CD4-positive, alpha-beta T cell (primary cell): ENCODE measurements around the gene UHRF1. TPM values are rescaled to one million over a fixed set of nuclear protein-coding genes. Genes with fewer than 3 reads are reported as not detected.

Source experiments
- ATAC-seq: fragments of 200-7000 bp; cut with Tn5 transposase; one replicate; pipeline ENCODE4 v1.10.0; 2022; ENCODE audit warnings: mild to moderate bottlenecking; ENCODE audit not compliant: poor library complexity
- CTCF ChIA-PET: fragments of 350-600 bp; sonication (Branson Sonifier 250); formaldehyde crosslinking; loops from one replicate; lab custom pipeline; 2021; ENCODE audit warnings: antibody characterized with exemption, inconsistent platforms; lab: Charles Lee
- POLR2A ChIA-PET: fragments of 350-600 bp; sonication (Branson Sonifier 250); formaldehyde crosslinking; loops from one replicate; lab custom pipeline; 2021; ENCODE audit warnings: antibody characterized with exemption, inconsistent platforms; lab: Charles Lee
- DNase-seq, 14 experiments: peaks; one replicate each; pipeline ENCODE4 v3.0.0-alpha.2; 2013 to 2020; ENCODE audit warnings: mixed read lengths in 2 of 14
- H3K27ac ChIP-seq, 2 donors: one replicate each; pipeline versions ENCODE4 v1.5.1 to v1.7.0; 2013; ENCODE audit warnings: low read length in 2 of 2, low read depth in 1 of 2, mild to moderate bottlenecking in 1 of 2
- H3K27me3 ChIP-seq, 2 experiments: 1 replicate in 1 of 2; 2 replicates in 1 of 2; pipeline versions ENCODE4 v1.6.1 to v1.7.0; 2013; ENCODE audit warnings: low read length in 2 of 2, control low read depth in 1 of 2, mild to moderate bottlenecking in 1 of 2, moderate library complexity in 1 of 2; ENCODE audit not compliant: insufficient read depth in 2 of 2, control insufficient read depth in 1 of 2
- H3K36me3 ChIP-seq: one replicate; pipeline ENCODE4 v1.6.1; 2013; ENCODE audit warnings: low read length, control low read depth; ENCODE audit not compliant: insufficient read depth
- H3K4me1 ChIP-seq: one replicate; pipeline ENCODE4 v1.6.1; 2013; ENCODE audit warnings: low read length, control low read depth; ENCODE audit not compliant: insufficient read depth
- H3K4me3 ChIP-seq: one replicate; pipeline ENCODE4 v1.5.1; 2013; ENCODE audit warnings: mild to moderate bottlenecking, low read length, moderate library complexity
- H3K9me3 ChIP-seq, 2 experiments: 1 replicate in 1 of 2; 2 replicates in 1 of 2; pipeline versions ENCODE4 v1.6.1 to v1.7.0; 2013; ENCODE audit warnings: low read length in 2 of 2, mild to moderate bottlenecking in 2 of 2, control low read depth in 1 of 2, moderate library complexity in 1 of 2; ENCODE audit not compliant: control insufficient read depth in 1 of 2, insufficient read depth in 1 of 2
- H3K27ac Mint-ChIP-seq: one replicate; pipeline ENCODE4 v1.8.0; 2020; ENCODE audit warnings: mixed read lengths
- H3K27me3 Mint-ChIP-seq: one replicate; pipeline ENCODE4 v1.8.0; 2021; ENCODE audit warnings: mixed read lengths
- H3K36me3 Mint-ChIP-seq: one replicate; pipeline ENCODE4 v1.8.0; 2021; ENCODE audit warnings: low read depth, mixed read lengths
- H3K4me1 Mint-ChIP-seq: one replicate; pipeline ENCODE4 v1.8.0; 2021; ENCODE audit warnings: low read depth, mixed read lengths
- H3K4me3 Mint-ChIP-seq: one replicate; pipeline ENCODE4 v1.8.0; 2020; ENCODE audit warnings: mild to moderate bottlenecking, mixed read lengths
- H3K9me3 Mint-ChIP-seq: one replicate; pipeline ENCODE4 v1.8.0; 2020; ENCODE audit warnings: mixed read lengths
- intact Hi-C, 2 experiments: fragments of 100-400 bp; cut with DNase I in 1 of 2; cut with micrococcal nuclease in 1 of 2; formaldehyde crosslinking; loops; one replicate each; pipeline versions ENCODE4 v1.15.1 to v1.9.0; 2023 to 2025; cut with DNase I, micrococcal nuclease
- total RNA-seq, 174 experiments: library from RNA in 2 of 174; stranded (reverse) in 2 of 174; gene quantifications; one replicate each; pipeline ENCODE4 v1.2.3 and lab custom pipeline; 2021 to 2026
- TF ChIP-seq, protein P1 (sequence below): fragments of 200-600 bp; IDR thresholded peaks from one replicate; pipeline ENCODE4 v1.8.0; 2022; ENCODE audit warnings: antibody characterized with exemption, mild to moderate bottlenecking

Gene UHRF1
- total RNA-seq, 2 experiments from 2014 or later: 0.16 to 0.20 TPM

GRCh38 chr19:4930664-4931063, 21.4 kb downstream of the UHRF1 start:
- intact Hi-C loops: no loop called here
- H3K4me1 ChIP-seq: no peaks in the 10 kb centered on the region
- no peaks in the 10 kb centered on the region for H3K27me3 ChIP-seq
- CTCF ChIA-PET: no interaction called here
- no peaks in the 10 kb centered on the region for H3K36me3 ChIP-seq
- Mint-ChIP-seq H3K4me1 (no peaks in the 10 kb centered on the region), H3K4me3 (no peak overlapping the region), H3K36me3 (no peaks in the 10 kb centered on the region), H3K27ac (no peak overlapping the region), H3K27me3 (no peaks in the 10 kb centered on the region), H3K9me3 (no peaks in the 10 kb centered on the region)
- TF ChIP-seq, protein P1, sequence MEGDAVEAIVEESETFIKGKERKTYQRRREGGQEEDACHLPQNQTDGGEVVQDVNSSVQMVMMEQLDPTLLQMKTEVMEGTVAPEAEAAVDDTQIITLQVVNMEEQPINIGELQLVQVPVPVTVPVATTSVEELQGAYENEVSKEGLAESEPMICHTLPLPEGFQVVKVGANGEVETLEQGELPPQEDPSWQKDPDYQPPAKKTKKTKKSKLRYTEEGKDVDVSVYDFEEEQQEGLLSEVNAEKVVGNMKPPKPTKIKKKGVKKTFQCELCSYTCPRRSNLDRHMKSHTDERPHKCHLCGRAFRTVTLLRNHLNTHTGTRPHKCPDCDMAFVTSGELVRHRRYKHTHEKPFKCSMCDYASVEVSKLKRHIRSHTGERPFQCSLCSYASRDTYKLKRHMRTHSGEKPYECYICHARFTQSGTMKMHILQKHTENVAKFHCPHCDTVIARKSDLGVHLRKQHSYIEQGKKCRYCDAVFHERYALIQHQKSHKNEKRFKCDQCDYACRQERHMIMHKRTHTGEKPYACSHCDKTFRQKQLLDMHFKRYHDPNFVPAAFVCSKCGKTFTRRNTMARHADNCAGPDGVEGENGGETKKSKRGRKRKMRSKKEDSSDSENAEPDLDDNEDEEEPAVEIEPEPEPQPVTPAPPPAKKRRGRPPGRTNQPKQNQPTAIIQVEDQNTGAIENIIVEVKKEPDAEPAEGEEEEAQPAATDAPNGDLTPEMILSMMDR: no peak
- peaks cover 0 to 6% of the 10 kb centered on the region in 2 experiments for H3K9me3 ChIP-seq
- POLR2A ChIA-PET: no interaction called here
- DNase-seq (no peak), ATAC-seq (no peak)
- no peak overlapping the region for H3K27ac ChIP-seq
- no peak overlapping the region for H3K4me3 ChIP-seq

DNA sequence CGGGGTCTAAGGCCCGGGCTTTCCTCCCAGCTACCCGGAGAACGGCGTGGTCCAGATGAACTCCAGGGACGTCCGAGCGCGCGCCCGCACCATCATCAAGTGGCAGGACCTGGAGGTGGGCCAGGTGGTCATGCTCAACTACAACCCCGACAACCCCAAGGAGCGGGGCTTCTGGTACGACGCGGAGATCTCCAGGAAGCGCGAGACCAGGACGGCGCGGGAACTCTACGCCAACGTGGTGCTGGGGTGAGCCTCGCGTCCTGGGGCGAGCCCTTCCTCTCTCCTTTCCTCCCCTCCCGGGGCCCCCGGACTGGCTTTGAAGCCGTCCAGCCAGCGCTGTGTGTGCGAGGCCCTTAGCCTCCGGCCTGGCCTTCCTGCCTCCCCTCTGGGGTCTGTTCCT, 23.4 kb downstream of the UHRF1 start:
- no peak overlapping the region for H3K4me3 Mint-ChIP-seq
- TF ChIP-seq, protein P1: no peak
- H3K27me3 ChIP-seq: no peaks in the 10 kb centered on the region
- CTCF ChIA-PET: no interaction called here
- no peaks in the 10 kb centered on the region for H3K27me3 Mint-ChIP-seq
- no peaks in the 10 kb centered on the region for H3K4me1 Mint-ChIP-seq
- no peak overlapping the region for H3K27ac ChIP-seq
- no peaks in the 10 kb centered on the region for H3K36me3 Mint-ChIP-seq
- ATAC-seq (no peak), DNase-seq (no peak)
- POLR2A ChIA-PET: no interaction called here
- H3K36me3 ChIP-seq: no peaks in the 10 kb centered on the region
- H3K4me3 ChIP-seq: no peak overlapping the region
- H3K9me3 Mint-ChIP-seq: no peaks in the 10 kb centered on the region
- H3K9me3 ChIP-seq: peaks cover 0 to 6% of the 10 kb centered on the region in 2 experiments
- intact Hi-C loops: no loop called here
- H3K27ac Mint-ChIP-seq: no peak overlapping the region
- H3K4me1 ChIP-seq: no peaks in the 10 kb centered on the region

- no peaks in the 10 kb centered on the region for H3K36me3 Mint-ChIP-seq
- ATAC-seq: no peak
- no peak overlapping the region for H3K27ac Mint-ChIP-seq
- Histone ChIP-seq H3K36me3 (no peaks in the 10 kb centered on the region), H3K27me3 (no peaks in the 10 kb centered on the region), H3K9me3 (peaks cover 0 to 6% of the 10 kb centered on the region in 2 experiments), H3K4me1 (no peaks in the 10 kb centered on the region), H3K27ac (no peak overlapping the region), H3K4me3 (no peak overlapping the region)
- ChIA-PET CTCF (no interaction called here), POLR2A (no interaction called here)
- no peak for DNase-seq
- H3K27me3 Mint-ChIP-seq: no peaks in the 10 kb centered on the region
- no peaks in the 10 kb centered on the region for H3K4me1 Mint-ChIP-seq
- H3K4me3 Mint-ChIP-seq: no peak overlapping the region
- TF ChIP-seq, protein P1: no peak
- H3K9me3 Mint-ChIP-seq: no peaks in the 10 kb centered on the region
- intact Hi-C loops: no loop called here
These were observed 24.2 kb downstream of the UHRF1 start for GRCh38 chr19:4933528-4933927.
